HepG2 (cell line): ENCODE data around the gene APOC3. TPM values are rescaled to one million over a fixed set of nuclear protein-coding genes. Genes with fewer than 3 reads are reported as not detected.

ENCODE experiments used
- ATF5 ChIP-seq: sonication (generic); formaldehyde crosslinking; IDR thresholded peaks from 2 replicates; pipeline ENCODE4 v1.4.0; 2020; ENCODE audit warnings: mild to moderate bottlenecking, low read depth, missing genetic modification reagents
- BCL6 ChIP-seq: IDR thresholded peaks from 2 replicates; pipeline ENCODE4 v1.6.1; 2016; ENCODE audit warnings: missing genetic modification reagents, missing compliant biosample characterization
- FOSL2 ChIP-seq: sonication (generic); formaldehyde crosslinking; IDR thresholded peaks from 2 replicates; pipeline ENCODE4 v1.4.0; 2020; ENCODE audit warnings: missing genetic modification reagents
- GZF1 ChIP-seq: sonication (generic); formaldehyde crosslinking; IDR thresholded peaks from 2 replicates; pipeline ENCODE4 v1.5.1; 2020; ENCODE audit warnings: mild to moderate bottlenecking, missing genetic modification reagents
- MEIS2 ChIP-seq: sonication (generic); formaldehyde crosslinking; IDR thresholded peaks from 2 replicates; pipeline ENCODE4 v1.9.0; 2021; ENCODE audit warnings: mild to moderate bottlenecking, missing genetic modification reagents
- MLLT10 ChIP-seq: sonication (generic); formaldehyde crosslinking; IDR thresholded peaks from 2 replicates; pipeline ENCODE4 v1.4.0; 2020; ENCODE audit warnings: missing genetic modification reagents
- NBN ChIP-seq: fragments of 450-650 bp; conservative IDR thresholded peaks from 2 replicates; pipeline ENCODE4 v1.6.1; 2017
- NFKBIZ ChIP-seq: IDR thresholded peaks from 2 replicates; pipeline ENCODE4 v1.6.1; 2018; ENCODE audit warnings: missing genetic modification reagents, missing compliant biosample characterization
- RERE ChIP-seq: IDR thresholded peaks from 2 replicates; pipeline ENCODE4 v1.6.1; 2016; ENCODE audit warnings: low read depth, missing genetic modification reagents, missing compliant biosample characterization
- TRAFD1 ChIP-seq: sonication (generic); formaldehyde crosslinking; IDR thresholded peaks from 2 replicates; pipeline ENCODE4 v1.5.1; 2020; ENCODE audit warnings: missing genetic modification reagents, mild to moderate bottlenecking, borderline replicate concordance
- U2AF1 ChIP-seq: fragments of 200-400 bp; formaldehyde crosslinking; optimal IDR thresholded peaks from 2 replicates; pipeline ENCODE3; 2017; ENCODE audit warnings: mild to moderate bottlenecking, low read depth, low read length
- YEATS4 ChIP-seq: sonication (generic); formaldehyde crosslinking; IDR thresholded peaks from 2 replicates; pipeline ENCODE4 v1.4.0; 2020; ENCODE audit warnings: missing genetic modification reagents, borderline replicate concordance
- ZBTB43 ChIP-seq: sonication (generic); formaldehyde crosslinking; conservative IDR thresholded peaks from 2 replicates; pipeline ENCODE4 v1.4.0; 2020; ENCODE audit warnings: missing genetic modification reagents
- ZFP1 ChIP-seq: IDR thresholded peaks from 2 replicates; pipeline ENCODE4 v1.6.1; 2016
- ZMAT3 ChIP-seq: sonication (generic); formaldehyde crosslinking; conservative IDR thresholded peaks from 2 replicates; pipeline ENCODE4 v1.7.0; 2021; ENCODE audit warnings: missing genetic modification reagents
- ZMAT5 ChIP-seq: sonication (generic); formaldehyde crosslinking; IDR thresholded peaks from 2 replicates; pipeline ENCODE4 v1.5.0; 2020; ENCODE audit warnings: mild to moderate bottlenecking, low read depth, missing genetic modification reagents, borderline replicate concordance
- ZNF235 ChIP-seq: sonication (generic); formaldehyde crosslinking; IDR thresholded peaks from 2 replicates; pipeline ENCODE4 v1.8.1; 2023; ENCODE audit warnings: mild to moderate bottlenecking, missing genetic modification reagents, borderline replicate concordance
- ZNF263 ChIP-seq: sonication (generic); formaldehyde crosslinking; IDR thresholded peaks from 2 replicates; pipeline ENCODE4 v1.4.0; 2020; ENCODE audit warnings: missing genetic modification reagents
- ZNF550 ChIP-seq: sonication (generic); formaldehyde crosslinking; IDR thresholded peaks from 2 replicates; pipeline ENCODE4 v1.4.0; 2020; ENCODE audit warnings: mild to moderate bottlenecking, missing genetic modification reagents, borderline replicate concordance
- ZNF782 ChIP-seq: sonication (generic); formaldehyde crosslinking; IDR thresholded peaks from 2 replicates; pipeline ENCODE4 v1.4.0; 2020; ENCODE audit warnings: missing genetic modification reagents, mild to moderate bottlenecking, borderline replicate concordance
- ZSCAN9 ChIP-seq: IDR thresholded peaks from 2 replicates; pipeline ENCODE4 v1.6.1; 2016; ENCODE audit warnings: borderline replicate concordance
- polyA plus RNA-seq, 8 experiments: library from polyadenylated mRNA; depleted of rRNA in 3 of 8; stranded (reverse) in 7 of 8; unstranded in 1 of 8; fragments of >200 nt; fragmentation: Illumina TruSeq in 4 of 8; extraction: Trizol in 4 of 8; gene quantifications; 2 replicates each; pipeline versions ENCODE4 v1.2.1 to v1.2.3, GENCODE V29; 2011 to 2016; ENCODE audit warnings: low read depth in 4 of 8, missing spikeins in 1 of 8, mixed read lengths in 1 of 8; ENCODE audit not compliant: insufficient read depth in 1 of 8
- total RNA-seq, 5 experiments: library from RNA; depleted of rRNA; stranded (reverse); fragments of >200 nt; fragmentation: Illumina TruSeq; extraction: Trizol; gene quantifications; 2 replicates each; pipeline ENCODE4 v1.2.3, GENCODE V29; 2016; ENCODE audit warnings: low read depth in 1 of 5

The APOC3 gene
- total and polyA plus RNA-seq, 2 of the 13 experiments (the other 11 are each of a cell fraction or from before 2014, with no cell fraction given): 314 to 687 TPM

GRCh38 chr11:116830184-116830912 is 641 bp downstream of the APOC3 start (continued):
- TF ChIP-seq TRAFD1 (no peak), NBN (no peak), ZBTB43 (CRISPR knock-in tag) (no peak), ZNF235 (CRISPR knock-in tag) (no peak), ZMAT5 (CRISPR knock-in tag) (no peak), ZFP1 (CRISPR knock-in tag) (no peak), RERE (CRISPR knock-in tag) (no peak), U2AF1 (no peak), NFKBIZ (CRISPR knock-in tag) (no peak), ZNF550 (no peak), MLLT10 (CRISPR knock-in tag) (no peak), ZSCAN9 (no peak), MEIS2 (CRISPR knock-in tag) (no peak), YEATS4 (CRISPR knock-in tag) (no peak), ZNF263 (no peak), BCL6 (CRISPR knock-in tag) (no peak), ATF5 (CRISPR knock-in tag) (no peak), FOSL2 (CRISPR knock-in tag) (no peak), ZNF782 (CRISPR knock-in tag) (no peak), ZMAT3 (CRISPR knock-in tag) (no peak), GZF1 (CRISPR knock-in tag) (0 out of 2 replicates have a peak, but pooled peaks have one; percentile 60)
